GM12878 (cell line): Measurements from ENCODE around the gene USP37. TPM values are rescaled to one million over a fixed set of nuclear protein-coding genes. Genes with fewer than 3 reads are reported as not detected.

ENCODE experiments used
- ATAC-seq: fragments of 200-7000 bp; cut with Tn5 transposase; 3 replicates; pipeline ENCODE4 v1.9.1; 2020; ENCODE audit warnings: mild to moderate bottlenecking, moderate library complexity
- BruUV-seq: library from RNA; stranded (reverse); fragments of 400-500 nt; replicated peaks from 2 replicates; lab custom pipeline; 2021; lab: Mats Ljungman, UMichigan
- CTCF ChIA-PET: fragments of 300-600 bp; sonication (Branson Sonifier 250); formaldehyde crosslinking; extraction: SDS; loops from one replicate; lab custom pipeline; 2021; ENCODE audit warnings: inconsistent platforms; lab: Yijun Ruan, JAX
- POLR2A ChIA-PET: fragments of 350-600 bp; formaldehyde crosslinking; extraction: SDS; loops from one replicate; lab custom pipeline; 2021; ENCODE audit warnings: inconsistent platforms; lab: Charles Lee
- RAD21 ChIA-PET: fragments of 300-600 bp; sonication (Branson Sonifier 250); formaldehyde crosslinking; loops from one replicate; lab custom pipeline; 2023; ENCODE audit warnings: antibody characterized with exemption; ENCODE audit not compliant: unreplicated experiment; lab: Charles Lee
- SMC1A ChIA-PET: fragments of 300-600 bp; sonication (Branson Sonifier 250); formaldehyde crosslinking; loops from one replicate; lab custom pipeline; 2023; ENCODE audit not compliant: unreplicated experiment, uncharacterized antibody; lab: Charles Lee
- DNase-seq: peaks from one replicate; pipeline ENCODE4 v3.0.0-alpha.2; 2011; ENCODE audit warnings: low read depth, low spot score
- FAIRE-seq: peaks from 3 replicates; lab custom pipeline; 2011; peaks lifted over from hg19 to GRCh38; lab: Jason Lieb, UNC
- H2AFZ ChIP-seq: 2 replicates; pipeline ENCODE4 v1.6.0; 2011; ENCODE audit warnings: low read depth, low read length, control low read depth; ENCODE audit not compliant: control insufficient read depth
- H3K27ac ChIP-seq: 2 replicates; pipeline ENCODE4 v1.5.1; 2011; ENCODE audit warnings: control low read depth; ENCODE audit not compliant: control insufficient read depth, insufficient read depth
- H3K27me3 ChIP-seq, 2 experiments: replicated peaks in 1 of 2; 2 replicates each; pipeline versions ENCODE4 v1.6.0 to v1.6.1; 2011; ENCODE audit warnings: low read length in 1 of 2; ENCODE audit not compliant: control insufficient read depth in 2 of 2, insufficient read depth in 2 of 2
- H3K36me3 ChIP-seq, 2 experiments: 2 replicates each; pipeline ENCODE4 v1.5.1; 2011; ENCODE audit warnings: low read length in 1 of 2; ENCODE audit not compliant: control insufficient read depth in 2 of 2, insufficient read depth in 2 of 2
- H3K4me1 ChIP-seq: 2 replicates; pipeline ENCODE4 v1.6.1; 2011; ENCODE audit warnings: mild to moderate bottlenecking, low read length, moderate library complexity, mixed read lengths; ENCODE audit not compliant: control insufficient read depth, insufficient read depth
- H3K4me2 ChIP-seq: 2 replicates; pipeline ENCODE4 v1.6.0; 2011; ENCODE audit warnings: control low read depth; ENCODE audit not compliant: control insufficient read depth, insufficient read depth
- H3K4me3 ChIP-seq: fragments of 200-600 bp; sonication (generic); 2 replicates; pipeline ENCODE4 v1.5.1; 2016
- H3K79me2 ChIP-seq: 2 replicates; pipeline ENCODE4 v1.6.0; 2011; ENCODE audit warnings: low read length; ENCODE audit not compliant: control insufficient read depth, insufficient read depth
- H3K9ac ChIP-seq: 2 replicates; pipeline ENCODE4 v1.8.0; 2011; ENCODE audit warnings: low read length, control low read depth, mixed read lengths; ENCODE audit not compliant: control insufficient read depth, insufficient read depth
- H3K9me3 ChIP-seq: replicated peaks from 3 replicates; pipeline ENCODE4 v1.5.1; 2011; ENCODE audit warnings: mild to moderate bottlenecking, low read length; ENCODE audit not compliant: control insufficient read depth, insufficient read depth
- H4K20me1 ChIP-seq: 2 replicates; pipeline ENCODE4 v1.6.0; 2011; ENCODE audit not compliant: control insufficient read depth, insufficient read depth
- MYB ChIP-seq: fragments of 150-350 bp; IDR thresholded peaks from 2 replicates; pipeline ENCODE4 v1.6.1; 2014; ENCODE audit warnings: mild to moderate bottlenecking, low read depth, low read length, borderline replicate concordance
- MYC ChIP-seq: IDR thresholded peaks from 2 replicates; pipeline ENCODE4 v1.6.1; 2011; ENCODE audit warnings: mild to moderate bottlenecking, low read length, moderate library complexity, inconsistent platforms; ENCODE audit not compliant: insufficient read depth, insufficient replicate concordance, insufficient read length, severe bottlenecking
- NR2C1 ChIP-seq: fragments of 450-650 bp; IDR thresholded peaks from 2 replicates; pipeline ENCODE4 v1.6.1; 2017; ENCODE audit warnings: antibody characterized with exemption, mild to moderate bottlenecking, moderate library complexity
- POLR2AphosphoS5 ChIP-seq: IDR thresholded peaks from 2 replicates; pipeline ENCODE4 v1.6.1; 2011; ENCODE audit warnings: mild to moderate bottlenecking, low read length, inconsistent platforms
- RAD51 ChIP-seq: fragments of 450-650 bp; IDR thresholded peaks from 2 replicates; pipeline ENCODE4 v1.6.1; 2016; ENCODE audit warnings: moderate library complexity, mild to moderate bottlenecking, inconsistent platforms
- SPI1 ChIP-seq: IDR thresholded peaks from 2 replicates; pipeline ENCODE4 v1.6.1; 2011; ENCODE audit warnings: low read depth, mild to moderate bottlenecking, low read length, moderate library complexity, borderline replicate concordance; ENCODE audit not compliant: insufficient read depth
- TBL1XR1 ChIP-seq: IDR thresholded peaks from 2 replicates; pipeline ENCODE4 v1.6.1; 2012; ENCODE audit warnings: low read depth, low read length, improper control_type of control experiment
- WGBS: methylation state at CpG from one replicate; pipeline ENCODE4 v1.1.6; 2016; ENCODE audit warnings: low lambda C conversion rate; ENCODE audit not compliant: insufficient replicate concordance, insufficient coverage; ENCODE audit errors: missing lambda C conversion rate; 5-methylcytosine and 5-hydroxymethylcytosine counted together
- in situ Hi-C: fragments of 300-500 bp; cut with MboI; formaldehyde crosslinking; loops from 9 replicates; pipeline ENCODE4 v1.14.3; 2018; ENCODE audit warnings: mixed read lengths
- intact Hi-C: fragments of 100-400 bp; cut with micrococcal nuclease; formaldehyde crosslinking; loops from one replicate; pipeline ENCODE4 v1.14.2; 2022; ENCODE audit not compliant: unreplicated experiment
- polyA plus RNA-seq, 11 experiments: library from polyadenylated mRNA; depleted of rRNA in 4 of 11; unstranded in 6 of 11; stranded (reverse) in 5 of 11; fragments of >200 nt; fragmentation: Nextera tagmentation in 4 of 11; fragmentation: Illumina TruSeq in 1 of 11; extraction: Ambion mirVana in 4 of 11; extraction: Trizol in 1 of 11; gene quantifications; 1 replicate in 1 of 11; 2 replicates in 10 of 11; pipeline versions ENCODE4 v1.2.1 to v1.2.3, GENCODE V29; 2011 to 2016; ENCODE audit warnings: inconsistent platforms in 2 of 11, missing spikeins in 2 of 11, low read depth in 1 of 11
- total RNA-seq, 4 experiments: library from RNA; depleted of rRNA in 3 of 4; stranded (reverse); fragments of >200 nt in 3 of 4; fragmentation: Illumina TruSeq in 1 of 4; extraction: Trizol in 1 of 4; gene quantifications; 2 replicates each; pipeline versions ENCODE4 v1.2.1 to v1.2.3, GENCODE V29; 2013 to 2021
- TF ChIP-seq, protein P1 (sequence below): fragments of 450-650 bp; formaldehyde crosslinking; IDR thresholded peaks from 2 replicates; pipeline ENCODE4 v1.4.0; 2022; ENCODE audit warnings: mild to moderate bottlenecking, moderate library complexity
- TF ChIP-seq, protein P2 (sequence below): fragments of 450-650 bp; IDR thresholded peaks from 2 replicates; pipeline ENCODE4 v1.6.1; 2017; ENCODE audit warnings: mild to moderate bottlenecking

USP37 gene
- total and polyA plus RNA-seq, 10 of the 15 experiments (the other 5 are each of a cell fraction or from before 2014, with no cell fraction given), result 2.8 to 16.0 (median 10.4) TPM

DNA sequence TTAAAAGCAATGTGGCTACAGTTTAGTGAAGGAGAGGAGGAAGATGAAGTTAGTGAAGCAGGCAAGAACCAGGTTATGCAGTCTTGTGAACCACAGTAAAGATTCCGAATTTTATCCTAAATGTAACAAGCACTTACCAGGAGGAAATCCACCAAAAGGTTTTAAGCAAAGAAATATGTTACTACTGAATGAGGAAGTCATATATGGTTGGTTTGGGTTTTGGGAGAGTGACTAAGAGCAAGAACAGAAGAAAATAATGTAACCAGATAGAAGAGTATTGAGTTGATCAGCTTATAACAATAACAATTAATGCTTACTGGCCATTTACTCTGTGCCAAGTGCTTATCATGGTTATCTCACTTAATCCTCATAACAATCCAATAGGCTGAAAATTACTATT lies 1.9 kb downstream of the USP37 start:
- TF ChIP-seq SPI1 (peak; percentile 73; the same call in 1 of the 2 replicates), MYC (no peak)
- in situ Hi-C loops (no loop called here), intact Hi-C loops (loop anchor here (5.0 kb wide), 2 partner anchors 49 to 294 kb away; partner anchors contain the start of genes AAMP and PNKD)
- no peak overlapping the region; the same call in 1 of the 2 replicates for H3K9ac ChIP-seq
- no peaks in the 10 kb centered on the region for H4K20me1 ChIP-seq
- FAIRE-seq (peak; percentile 13), DNase-seq (no peak), ATAC-seq (no peak)
- H3K4me1 ChIP-seq, result peaks cover 8% of the 10 kb centered on the region; the same call in 1 of the 2 replicates
- CTCF ChIA-PET, result interaction anchor here (1.0 to 1.1 kb wide), 2 partner anchors 12 to 37 kb away, joined by 3 read pairs; no protein-coding TSS in a partner anchor
- H2AFZ ChIP-seq, result no peak overlapping the region
- RAD21 ChIA-PET, result no interaction called here
- WGBS, result 100% methylated on average over 1 of the region's 1 CpG
- H3K9me3 ChIP-seq, result no peaks in the 10 kb centered on the region
- POLR2A ChIA-PET, result interaction anchor here (0.5 kb wide), 1 partner anchor 8 kb away, joined by 3 read pairs; no protein-coding TSS in a partner anchor
- peak overlapping the region; percentile 95; the same call in 1 of the 2 replicates for H3K4me3 ChIP-seq
- peaks cover 0 to 3% of the 10 kb centered on the region in 2 experiments; a peak in 1 of 4 replicates for H3K36me3 ChIP-seq
- H3K4me2 ChIP-seq, result peak overlapping the region; percentile 36
- no TSS peak for BruUV-seq
- H3K27ac ChIP-seq, result peak overlapping the region; percentile 20; the same call in 1 of the 2 replicates
- H3K27me3 ChIP-seq, result no peaks in the 10 kb centered on the region
- H3K79me2 ChIP-seq, result peaks cover 80% of the 10 kb centered on the region
- SMC1A ChIA-PET, result interaction anchor here (0.6 kb wide), 2 partner anchors 57 to 271 kb away, joined by 3 to 4 read pairs; no protein-coding TSS in a partner anchor

DNA sequence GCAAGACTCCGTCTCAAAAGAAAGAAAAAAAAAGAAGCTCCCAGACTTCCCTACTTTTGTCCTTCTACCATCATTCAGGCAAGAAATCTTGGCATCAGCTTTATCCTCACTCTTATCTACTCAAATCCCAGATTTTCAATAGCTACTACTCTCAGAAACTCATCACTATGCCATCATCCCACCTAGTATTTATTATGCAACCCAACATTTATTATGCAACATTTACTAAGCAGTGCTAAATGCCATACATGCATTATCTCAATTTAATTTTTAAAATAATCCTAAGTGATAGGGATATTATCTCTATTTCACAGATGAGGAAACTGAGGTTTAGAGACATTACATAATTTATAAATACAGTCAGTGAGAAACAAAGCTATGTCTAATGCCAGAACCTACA lies 4.1 kb downstream of the USP37 start:
- peaks cover 8% of the 10 kb centered on the region; the same call in 1 of the 2 replicates for H3K4me1 ChIP-seq
- RAD21 ChIA-PET, result interaction anchor here (0.9 to 1.7 kb wide), 3 partner anchors 9 to 334 kb away, joined by 3 to 6 read pairs (median 4); no protein-coding TSS in a partner anchor
- H4K20me1 ChIP-seq, result no peaks in the 10 kb centered on the region
- peaks cover 58% of the 10 kb centered on the region for H3K79me2 ChIP-seq
- no peak overlapping the region for H2AFZ ChIP-seq
- POLR2A ChIA-PET, result interaction anchor here (0.8 to 2.4 kb wide), 4 partner anchors 14 to 347 kb away, joined by 3 to 5 read pairs (median 4); partner anchors contain the start of gene ARPC2
- DNase-seq, result no peak
- H3K9me3 ChIP-seq, result no peaks in the 10 kb centered on the region
- intact Hi-C loops (no loop called here), in situ Hi-C loops (no loop called here)
- peaks cover 0 to 3% of the 10 kb centered on the region in 2 experiments; a peak in 2 of 4 replicates for H3K36me3 ChIP-seq
- no peak overlapping the region for H3K27ac ChIP-seq
- no peak for FAIRE-seq
- BruUV-seq, result TSS peak; percentile 8
- no peak overlapping the region for H3K4me3 ChIP-seq
- H3K27me3 ChIP-seq, result no peaks in the 10 kb centered on the region
- WGBS, result 67% methylated on average over 1 of the region's 1 CpG
- ATAC-seq, result no peak
- SMC1A ChIA-PET, result interaction anchor here (0.8 to 1.6 kb wide), 6 partner anchors 8 to 60 kb away, joined by 3 to 5 read pairs (median 3); no protein-coding TSS in a partner anchor
- H3K9ac ChIP-seq, result no peak overlapping the region
- H3K4me2 ChIP-seq, result no peak overlapping the region
- CTCF ChIA-PET, result interaction anchor here (0.6 to 2.5 kb wide), 8 partner anchors 9 to 156 kb away, joined by 3 to 11 read pairs (median 3); partner anchors contain the start of genes BCS1L and ZNF142
- TF ChIP-seq, protein P1, sequence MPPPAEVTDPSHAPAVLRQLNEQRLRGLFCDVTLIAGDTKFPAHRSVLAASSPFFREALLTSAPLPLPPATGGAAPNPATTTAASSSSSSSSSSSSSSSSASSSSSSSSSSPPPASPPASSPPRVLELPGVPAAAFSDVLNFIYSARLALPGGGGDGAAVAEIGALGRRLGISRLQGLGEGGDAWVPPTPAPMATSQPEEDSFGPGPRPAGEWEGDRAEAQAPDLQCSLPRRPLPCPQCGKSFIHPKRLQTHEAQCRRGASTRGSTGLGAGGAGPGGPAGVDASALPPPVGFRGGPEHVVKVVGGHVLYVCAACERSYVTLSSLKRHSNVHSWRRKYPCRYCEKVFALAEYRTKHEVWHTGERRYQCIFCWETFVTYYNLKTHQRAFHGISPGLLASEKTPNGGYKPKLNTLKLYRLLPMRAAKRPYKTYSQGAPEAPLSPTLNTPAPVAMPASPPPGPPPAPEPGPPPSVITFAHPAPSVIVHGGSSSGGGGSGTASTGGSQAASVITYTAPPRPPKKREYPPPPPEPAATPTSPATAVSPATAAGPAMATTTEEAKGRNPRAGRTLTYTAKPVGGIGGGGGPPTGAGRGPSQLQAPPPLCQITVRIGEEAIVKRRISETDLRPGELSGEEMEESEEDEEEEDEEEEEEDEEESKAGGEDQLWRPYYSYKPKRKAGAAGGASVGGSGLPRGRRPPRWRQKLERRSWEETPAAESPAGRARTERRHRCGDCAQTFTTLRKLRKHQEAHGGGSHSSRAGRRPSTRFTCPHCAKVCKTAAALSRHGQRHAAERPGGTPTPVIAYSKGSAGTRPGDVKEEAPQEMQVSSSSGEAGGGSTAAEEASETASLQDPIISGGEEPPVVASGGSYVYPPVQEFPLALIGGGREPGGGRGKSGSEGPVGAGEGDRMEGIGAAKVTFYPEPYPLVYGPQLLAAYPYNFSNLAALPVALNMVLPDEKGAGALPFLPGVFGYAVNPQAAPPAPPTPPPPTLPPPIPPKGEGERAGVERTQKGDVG (CRISPR knock-in tag), result no peak
- TF ChIP-seq NR2C1 (no peak), MYB (no peak), RAD51 (no peak), TBL1XR1 (no peak), POLR2AphosphoS5 (no peak)
- TF ChIP-seq, protein P2, sequence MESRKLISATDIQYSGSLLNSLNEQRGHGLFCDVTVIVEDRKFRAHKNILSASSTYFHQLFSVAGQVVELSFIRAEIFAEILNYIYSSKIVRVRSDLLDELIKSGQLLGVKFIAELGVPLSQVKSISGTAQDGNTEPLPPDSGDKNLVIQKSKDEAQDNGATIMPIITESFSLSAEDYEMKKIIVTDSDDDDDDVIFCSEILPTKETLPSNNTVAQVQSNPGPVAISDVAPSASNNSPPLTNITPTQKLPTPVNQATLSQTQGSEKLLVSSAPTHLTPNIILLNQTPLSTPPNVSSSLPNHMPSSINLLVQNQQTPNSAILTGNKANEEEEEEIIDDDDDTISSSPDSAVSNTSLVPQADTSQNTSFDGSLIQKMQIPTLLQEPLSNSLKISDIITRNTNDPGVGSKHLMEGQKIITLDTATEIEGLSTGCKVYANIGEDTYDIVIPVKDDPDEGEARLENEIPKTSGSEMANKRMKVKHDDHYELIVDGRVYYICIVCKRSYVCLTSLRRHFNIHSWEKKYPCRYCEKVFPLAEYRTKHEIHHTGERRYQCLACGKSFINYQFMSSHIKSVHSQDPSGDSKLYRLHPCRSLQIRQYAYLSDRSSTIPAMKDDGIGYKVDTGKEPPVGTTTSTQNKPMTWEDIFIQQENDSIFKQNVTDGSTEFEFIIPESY, result no peak
